ENCODE measurements around the gene NPIPA5. TPM values are rescaled to one million over a fixed set of nuclear protein-coding genes. Genes with fewer than 3 reads are reported as not detected.
"Not testable (repeated sequence)": the region's sequence is repeated elsewhere in the genome, so short reads cannot be mapped to it uniquely, and the experiment has no call there.

The NPIPA5 gene
- 2.7 TPM for total RNA-seq

DNA sequence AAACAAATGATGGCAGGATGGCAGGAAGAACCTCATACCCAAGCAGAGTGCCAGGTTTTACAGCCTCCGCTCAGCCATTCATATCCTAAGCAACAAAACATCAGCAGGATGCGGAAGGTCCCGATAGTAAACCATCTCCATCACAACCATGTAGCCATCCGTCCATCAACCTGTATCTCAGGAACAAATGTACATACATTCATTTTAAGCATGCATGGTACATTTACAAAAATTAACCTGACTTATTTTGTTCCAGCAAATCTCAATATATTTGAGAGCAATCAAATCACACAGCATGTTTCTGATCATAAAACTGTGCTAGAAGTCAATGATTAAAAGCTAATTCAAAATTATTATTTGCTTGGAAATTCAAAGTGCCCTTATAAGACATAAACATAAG, at the start of gene NPIPA5:
Gene NPIPA5 (minus strand): TSS at position 101 of the 400 bp plus-strand sequence. CDS start 0 bp downstream, at position 101.
- DNase-seq: not testable (repeated sequence)

DNA sequence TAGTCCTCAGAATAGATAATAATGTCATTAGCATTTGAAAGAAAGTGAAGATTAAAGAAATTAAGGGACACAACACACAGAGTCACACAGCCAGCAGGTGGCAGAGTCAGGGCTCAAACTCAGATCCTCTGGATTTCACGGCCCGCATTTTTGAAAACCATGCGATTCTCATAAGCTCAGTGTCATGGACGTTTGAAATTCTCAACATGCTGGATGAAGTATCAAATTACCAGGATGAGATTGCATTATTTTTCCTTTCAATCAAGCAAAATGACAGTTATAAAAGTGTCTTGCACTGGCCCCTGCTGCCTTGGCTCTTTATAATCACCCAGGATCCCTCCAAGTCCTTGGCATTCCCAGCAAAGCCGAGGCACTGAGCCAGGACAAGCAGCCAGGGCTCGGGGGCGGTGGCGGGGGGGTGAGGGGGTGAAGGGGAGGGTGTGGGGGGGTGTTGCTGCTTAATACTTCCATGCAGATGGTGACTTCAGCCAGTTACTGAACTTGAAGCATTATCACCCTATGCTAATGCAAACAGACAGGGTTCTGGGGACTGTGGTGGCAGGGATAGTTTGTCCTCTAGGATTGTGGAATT, 49.6 kb upstream of the NPIPA5 start:
- DNase-seq: peak; percentile 31

DNA sequence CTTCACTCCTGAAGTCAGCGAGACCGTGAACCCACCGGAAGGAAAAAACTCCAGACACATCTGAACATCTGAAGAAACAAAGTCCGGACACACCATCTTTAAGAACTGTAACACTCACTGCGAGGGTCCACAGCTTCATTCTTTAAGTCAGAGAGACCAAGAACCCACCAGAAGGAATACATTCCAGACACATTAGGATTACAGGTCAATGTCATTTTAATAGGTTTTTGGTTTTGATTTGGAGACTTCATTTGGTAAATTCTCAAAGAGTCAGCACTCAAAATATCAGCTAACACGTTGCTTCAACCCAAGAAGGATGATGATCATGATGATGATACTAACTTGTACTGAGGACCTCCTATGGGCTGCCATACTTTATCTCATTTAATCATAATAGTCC, 48.7 kb upstream of the NPIPA5 start:
- no peak for DNase-seq

DNA sequence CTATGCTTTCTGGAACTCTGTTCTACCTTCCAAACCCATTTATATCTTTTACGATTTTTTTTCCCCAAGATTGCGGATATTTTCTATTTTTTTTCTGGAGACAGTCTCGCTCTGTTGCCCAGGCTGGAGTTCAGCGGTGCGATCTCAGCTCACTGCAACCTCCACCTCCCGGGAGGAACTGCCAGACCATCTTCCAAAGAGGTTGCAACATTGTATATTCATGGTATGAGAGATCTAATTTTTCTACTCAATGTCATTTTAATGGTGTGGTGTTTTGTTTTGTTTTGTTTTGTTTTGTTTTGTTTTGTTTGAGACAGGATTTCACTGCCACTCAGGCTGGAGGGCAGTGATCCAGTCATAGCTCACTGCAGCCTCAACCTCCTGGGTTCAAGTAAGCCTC, 47.8 kb upstream of the NPIPA5 start:
- DNase-seq: no peak

DNA sequence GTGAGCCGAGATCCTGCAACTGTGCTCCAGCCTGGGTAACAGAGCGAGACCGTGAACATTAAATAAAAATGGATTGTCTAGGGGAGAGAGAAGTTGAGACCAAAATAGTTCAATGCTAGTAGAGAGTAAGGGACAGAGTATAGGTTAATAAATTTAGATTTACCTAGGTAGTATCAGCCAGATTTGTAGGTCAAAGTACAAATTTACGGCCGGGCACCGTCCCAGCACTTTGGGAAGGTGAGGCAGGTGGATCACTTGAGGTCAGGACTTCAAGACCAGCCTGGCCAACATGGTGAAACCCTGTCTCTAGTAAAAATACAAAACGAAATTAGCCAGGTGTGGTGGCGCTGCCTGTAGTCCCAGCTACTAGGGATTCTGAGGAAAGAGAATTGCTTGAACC, 44.1 kb upstream of the NPIPA5 start:
- no peak for DNase-seq

DNA sequence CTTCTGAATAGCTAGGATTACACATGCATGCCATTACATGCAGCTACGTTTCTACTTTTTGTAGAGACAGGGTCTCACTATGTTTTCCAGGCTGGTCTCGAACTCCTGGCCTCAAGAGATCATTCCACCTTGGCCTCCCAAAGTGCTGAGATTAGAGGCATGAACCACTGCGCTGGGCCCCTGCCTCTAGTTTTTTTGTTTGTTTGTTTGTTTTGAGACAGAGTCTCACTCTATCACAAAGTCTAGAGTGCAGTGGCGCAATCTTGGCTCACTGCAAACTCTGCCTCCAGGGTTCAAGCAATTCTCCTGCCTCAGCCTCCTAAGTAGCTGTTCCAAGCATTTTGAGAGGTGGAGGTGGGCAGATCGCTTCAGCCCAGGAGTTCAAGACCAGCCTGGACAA, 43.6 kb upstream of the NPIPA5 start:
- not testable (repeated sequence) for DNase-seq

DNA sequence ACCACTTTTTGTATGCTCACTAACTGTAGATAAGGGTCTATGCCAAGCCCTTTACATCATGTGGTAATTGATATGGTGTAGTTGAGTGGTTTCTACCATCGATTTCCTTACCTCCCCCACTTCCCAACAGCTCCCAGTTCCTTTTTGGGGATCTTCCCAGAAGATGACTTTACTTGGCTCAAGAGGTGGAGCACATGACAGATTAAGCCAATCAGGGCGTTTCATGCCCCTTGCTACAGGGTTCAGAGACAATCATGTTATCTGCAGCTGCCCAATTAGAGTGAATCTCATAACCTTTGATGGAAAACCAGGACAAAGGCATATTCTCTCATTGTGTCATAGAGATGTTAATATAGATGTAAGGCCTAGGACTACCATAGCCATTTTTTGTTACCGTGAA, 40.1 kb upstream of the NPIPA5 start:
- DNase-seq: no peak

DNA sequence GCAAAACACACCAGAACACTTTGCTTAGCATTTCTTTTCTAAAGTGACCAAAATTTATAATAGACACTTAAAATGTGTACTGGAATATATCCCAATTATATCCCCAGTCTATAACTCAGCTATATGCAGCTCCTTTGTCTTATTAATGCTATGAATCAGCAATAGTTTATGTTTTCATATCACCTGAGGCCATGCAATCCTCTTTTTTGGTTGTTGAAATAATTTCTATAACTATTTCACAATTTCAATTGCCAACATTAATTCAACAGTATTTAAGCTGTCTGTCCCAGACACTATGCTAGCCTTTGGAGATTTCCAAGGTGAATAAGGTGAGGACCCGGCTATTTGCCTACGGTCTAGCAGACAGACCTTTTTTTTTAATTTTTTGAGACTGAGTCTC, 39.1 kb upstream of the NPIPA5 start:
- no peak for DNase-seq

DNA sequence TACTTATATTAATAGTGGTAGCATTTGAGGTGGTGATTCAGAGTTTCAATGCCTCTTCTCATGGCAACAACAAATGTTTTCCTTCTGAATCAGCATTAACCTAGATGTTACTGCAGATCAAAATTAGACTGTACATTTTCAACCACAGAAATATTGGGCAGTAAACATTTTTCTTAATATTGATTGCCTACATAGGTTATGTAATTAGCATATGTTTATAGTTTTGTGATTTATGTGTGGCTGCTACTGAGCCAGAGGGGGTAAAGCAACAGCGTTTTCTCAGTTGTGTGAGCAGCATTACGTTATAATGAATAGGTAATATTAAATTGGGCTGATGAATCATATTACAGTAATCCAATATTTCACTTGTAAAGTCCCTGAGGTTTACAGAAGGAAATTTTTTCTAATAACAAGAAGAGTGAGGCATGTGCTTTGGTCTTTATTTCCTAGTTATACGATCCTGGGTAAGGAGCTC, 37.5 kb upstream of the NPIPA5 start:
- no peak for DNase-seq

DNA sequence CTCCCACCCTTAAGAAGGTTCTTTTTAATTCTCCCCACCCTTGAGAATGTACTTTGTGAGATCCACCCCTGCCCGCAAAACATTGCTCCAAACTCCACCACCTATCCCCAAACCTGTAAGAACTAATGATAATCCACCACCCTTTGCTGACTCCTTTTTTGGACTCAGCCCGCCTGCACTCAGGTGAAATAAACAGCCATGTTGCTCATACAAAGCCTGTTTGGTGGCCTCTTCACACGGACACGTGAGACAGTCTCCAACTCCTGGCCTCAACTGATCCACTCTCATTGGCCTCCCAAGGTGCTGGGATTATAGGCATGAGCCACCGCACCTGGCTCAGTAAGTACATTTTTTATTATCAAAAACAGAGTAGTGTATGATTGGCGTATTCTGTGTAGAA, 31.4 kb upstream of the NPIPA5 start:
- DNase-seq: not testable (repeated sequence)

DNA sequence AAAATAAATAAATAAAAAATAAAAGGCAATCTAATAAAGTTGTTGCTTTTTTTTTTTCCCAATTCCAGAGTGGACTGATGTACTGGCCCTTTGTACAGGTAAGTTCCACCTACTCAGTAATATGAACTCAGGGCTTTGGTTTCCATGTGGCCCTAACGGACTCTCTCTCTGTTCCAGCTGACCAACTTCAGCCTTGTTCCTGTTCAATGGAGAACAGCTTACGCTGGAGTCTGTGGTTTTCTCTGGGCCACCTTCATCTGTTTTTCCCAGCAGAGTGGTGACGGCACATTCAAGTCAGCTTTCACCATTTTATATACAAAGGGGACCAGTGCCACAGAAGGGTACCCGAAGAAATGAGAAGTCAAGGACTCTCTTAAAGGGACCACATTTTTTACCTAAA, 29.7 kb upstream of the NPIPA5 start:
- not testable (repeated sequence) for DNase-seq

DNA sequence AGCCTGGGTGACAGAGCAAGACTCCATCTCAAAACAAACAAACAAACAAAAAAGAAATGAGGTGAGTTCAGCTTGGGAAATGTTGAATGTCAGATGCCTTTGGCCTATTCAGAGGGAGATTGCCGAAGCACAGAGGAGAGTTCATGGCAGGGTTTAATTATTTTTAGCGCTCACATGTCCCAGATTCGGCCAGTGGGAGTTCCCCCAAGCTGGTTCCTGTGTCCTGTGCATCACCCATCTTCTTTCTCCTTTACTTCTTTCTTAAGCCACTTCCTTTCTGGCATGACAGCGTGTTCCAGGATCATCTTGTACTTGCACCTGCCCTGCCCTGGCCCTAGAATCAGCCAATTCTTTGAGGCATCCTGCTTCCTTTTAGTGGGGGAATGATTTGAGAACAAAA, 26.7 kb upstream of the NPIPA5 start:
- DNase-seq: no peak

DNA sequence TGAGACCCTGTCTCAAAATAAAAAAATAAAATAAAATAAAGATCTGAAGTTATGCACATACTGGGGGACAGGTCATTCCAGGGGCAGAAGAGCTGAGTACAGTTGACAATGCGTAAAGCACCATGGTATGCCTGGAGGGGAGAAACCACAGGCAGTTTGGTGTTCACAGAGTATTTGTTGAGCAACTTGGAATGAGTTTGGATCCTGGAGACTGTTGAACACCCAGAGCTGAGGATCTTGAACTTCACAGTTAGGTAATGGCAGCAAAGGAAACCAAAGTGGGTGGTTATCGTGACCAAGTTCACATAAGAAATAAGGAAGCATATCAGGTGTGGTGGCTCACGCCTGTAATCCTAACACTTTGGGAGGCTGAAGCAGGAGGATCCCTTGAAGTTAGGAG, 26.0 kb upstream of the NPIPA5 start:
- not testable (repeated sequence) for DNase-seq

DNA sequence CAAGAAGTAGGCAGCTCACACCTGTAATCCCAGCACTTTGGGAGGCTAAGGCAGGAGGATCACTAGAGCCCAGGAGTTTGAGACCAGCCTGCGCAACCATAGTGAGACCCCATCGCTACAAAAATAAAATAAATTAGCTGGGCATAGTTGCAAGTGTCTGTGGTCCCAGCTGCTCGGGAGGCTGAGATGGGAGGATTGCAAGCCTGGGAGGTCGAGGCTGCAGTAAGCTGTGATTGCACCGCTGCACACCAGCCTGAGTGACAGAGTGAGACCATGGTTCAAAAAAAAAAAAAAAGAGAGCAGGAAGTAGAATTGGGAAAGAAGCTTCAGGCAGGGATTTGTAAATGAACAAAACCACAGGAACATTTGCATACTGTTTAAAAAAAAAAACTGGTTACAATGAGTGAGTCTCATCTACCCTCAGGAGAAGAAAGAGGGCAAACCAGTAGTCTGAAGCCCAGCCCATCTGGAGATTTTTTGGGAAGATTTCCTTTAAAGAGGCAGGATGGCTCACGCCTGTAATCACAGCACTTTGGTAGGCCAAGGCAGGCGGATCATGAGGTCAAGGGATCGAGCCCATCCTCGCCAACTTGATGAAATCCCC, 25.4 kb upstream of the NPIPA5 start:
- DNase-seq: no peak

DNA sequence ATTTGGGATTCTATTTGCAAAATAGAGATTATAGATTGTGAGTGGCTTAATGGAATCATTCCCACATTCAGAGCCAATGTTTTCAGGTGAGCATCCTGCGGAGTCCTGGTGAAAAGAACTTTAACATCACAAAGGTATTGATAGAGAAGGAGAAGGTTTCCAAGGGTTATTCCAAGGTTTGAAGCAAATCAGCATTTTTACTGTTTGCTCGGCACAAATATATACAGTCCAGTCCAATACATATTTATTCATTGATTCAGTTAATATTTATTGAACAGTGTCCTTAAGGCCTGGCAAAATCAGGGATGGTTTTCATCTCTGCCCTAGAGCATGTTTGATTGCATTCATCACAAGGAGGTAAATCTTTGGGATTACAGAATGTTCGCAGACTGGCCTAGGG, 23.9 kb upstream of the NPIPA5 start:
- no peak for DNase-seq

DNA sequence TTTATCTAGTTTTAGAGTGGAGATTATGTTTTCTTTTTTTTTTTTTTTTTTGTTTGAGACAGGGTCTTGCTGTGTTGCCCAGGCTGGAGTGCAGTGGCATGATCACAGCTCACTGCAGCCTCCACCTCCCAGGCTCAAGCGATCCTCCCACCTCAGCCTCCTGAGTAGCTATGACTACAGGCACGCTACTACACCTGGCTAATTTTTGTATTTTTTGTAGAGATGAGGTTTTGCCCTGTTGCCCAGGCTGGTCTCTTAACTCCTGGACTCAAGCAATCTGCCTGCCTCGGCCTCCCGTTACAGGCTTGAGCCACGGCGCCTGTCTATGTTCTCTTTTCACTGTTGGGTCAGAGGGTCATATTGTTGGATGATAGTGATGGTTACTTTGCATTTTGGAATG, 22.2 kb upstream of the NPIPA5 start:
- not testable (repeated sequence) for DNase-seq

DNA sequence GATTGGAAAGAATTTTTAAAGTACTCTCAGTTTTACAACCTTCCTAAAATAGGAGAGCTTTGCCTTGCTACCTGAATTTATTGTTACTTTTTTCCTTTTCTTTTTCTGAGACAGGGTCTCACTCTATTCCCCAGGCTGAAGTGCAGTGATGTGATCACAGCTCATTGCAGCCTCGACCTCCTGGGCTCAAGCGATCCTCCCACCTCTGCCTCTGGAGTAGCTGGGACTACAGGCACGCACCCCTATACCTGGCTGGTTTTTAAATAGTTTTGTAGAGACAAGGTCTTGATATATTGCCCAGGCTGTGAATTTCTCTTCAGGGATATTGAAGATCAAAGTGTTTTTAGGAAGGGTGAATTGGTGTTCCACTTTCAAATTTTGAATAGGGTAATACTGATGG, 21.2 kb upstream of the NPIPA5 start:
- DNase-seq: no peak

DNA sequence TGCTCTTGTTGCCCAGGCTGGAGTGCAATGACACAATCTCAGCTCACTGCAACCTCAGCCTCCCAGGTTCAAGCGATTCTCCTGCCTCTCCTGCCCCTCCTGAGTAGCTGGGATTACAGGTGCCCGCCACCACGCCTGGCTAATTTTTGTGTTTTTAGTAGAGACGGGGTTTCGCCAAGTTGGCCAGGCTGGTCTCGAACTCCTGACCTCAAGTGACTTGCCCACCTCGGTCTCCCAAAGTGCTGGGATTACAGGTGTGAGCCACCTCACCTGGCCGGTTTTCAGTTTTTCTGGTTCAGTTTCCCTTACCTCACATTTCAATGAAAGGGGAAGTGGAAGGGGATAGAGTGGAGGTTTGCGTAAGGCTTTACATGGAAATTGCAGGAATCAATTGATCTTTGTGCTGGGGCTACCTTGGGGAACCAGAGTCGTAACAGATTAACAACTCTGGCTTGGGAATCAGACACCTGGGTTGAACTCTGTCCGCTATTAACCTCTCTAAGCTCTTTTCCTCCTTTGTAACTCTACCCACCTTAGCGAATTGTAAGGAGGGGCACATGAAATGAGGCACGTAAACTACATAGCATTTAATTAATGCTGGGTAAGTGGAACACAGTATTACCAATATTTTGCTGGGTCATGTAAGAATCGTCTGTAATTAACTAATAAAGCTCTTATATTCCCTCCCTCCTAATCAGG, 20.7 kb upstream of the NPIPA5 start:
- no peak for DNase-seq

DNA sequence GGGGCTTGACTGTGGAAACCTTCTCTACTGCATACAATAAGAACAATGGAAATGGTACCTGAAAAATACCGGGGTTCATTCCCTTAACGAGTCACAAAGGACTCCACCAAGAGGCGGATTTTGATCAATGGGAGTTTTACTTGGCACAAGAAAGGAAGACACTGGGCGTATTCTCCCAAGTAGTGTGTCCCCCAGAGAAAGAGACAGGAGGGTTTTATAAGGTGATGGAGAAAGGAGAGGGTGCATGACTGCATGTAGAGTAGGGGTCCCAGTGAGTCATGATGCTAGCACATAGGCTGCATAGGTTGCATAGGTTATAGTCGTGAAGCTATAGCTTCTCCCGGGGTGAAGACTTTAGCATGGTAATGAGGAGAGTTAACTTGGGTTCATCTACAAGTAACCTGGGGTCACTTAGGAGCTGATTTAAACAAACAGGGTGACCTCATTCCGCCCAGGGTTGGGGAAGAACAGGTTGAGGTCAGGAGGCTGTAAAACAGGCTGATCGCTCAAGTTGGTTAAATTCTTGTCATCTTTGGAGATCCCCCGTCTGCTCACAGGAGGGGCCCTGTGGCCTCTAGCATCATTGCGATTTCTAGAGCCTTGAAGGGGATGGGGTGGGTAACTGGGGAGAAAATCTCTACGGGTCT, 19.0 kb upstream of the NPIPA5 start:
- DNase-seq: no peak

DNA sequence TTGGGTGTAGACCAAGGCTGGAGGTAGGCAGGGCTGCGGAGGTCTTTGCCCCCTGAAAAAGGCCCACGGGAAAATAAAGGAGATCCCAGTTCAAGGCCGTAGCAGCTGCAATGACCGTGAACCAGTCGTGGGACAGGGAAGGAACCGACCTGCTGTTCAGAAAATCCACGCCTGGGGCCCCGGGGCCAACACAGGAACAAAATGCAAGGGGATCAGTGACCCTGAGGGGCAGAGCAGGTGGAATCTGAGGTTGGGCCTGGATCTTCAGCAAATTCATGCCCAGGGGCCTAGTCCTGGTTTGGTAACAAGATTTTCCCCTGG, 18.4 kb upstream of the NPIPA5 start:
- not testable (repeated sequence) for DNase-seq

DNA sequence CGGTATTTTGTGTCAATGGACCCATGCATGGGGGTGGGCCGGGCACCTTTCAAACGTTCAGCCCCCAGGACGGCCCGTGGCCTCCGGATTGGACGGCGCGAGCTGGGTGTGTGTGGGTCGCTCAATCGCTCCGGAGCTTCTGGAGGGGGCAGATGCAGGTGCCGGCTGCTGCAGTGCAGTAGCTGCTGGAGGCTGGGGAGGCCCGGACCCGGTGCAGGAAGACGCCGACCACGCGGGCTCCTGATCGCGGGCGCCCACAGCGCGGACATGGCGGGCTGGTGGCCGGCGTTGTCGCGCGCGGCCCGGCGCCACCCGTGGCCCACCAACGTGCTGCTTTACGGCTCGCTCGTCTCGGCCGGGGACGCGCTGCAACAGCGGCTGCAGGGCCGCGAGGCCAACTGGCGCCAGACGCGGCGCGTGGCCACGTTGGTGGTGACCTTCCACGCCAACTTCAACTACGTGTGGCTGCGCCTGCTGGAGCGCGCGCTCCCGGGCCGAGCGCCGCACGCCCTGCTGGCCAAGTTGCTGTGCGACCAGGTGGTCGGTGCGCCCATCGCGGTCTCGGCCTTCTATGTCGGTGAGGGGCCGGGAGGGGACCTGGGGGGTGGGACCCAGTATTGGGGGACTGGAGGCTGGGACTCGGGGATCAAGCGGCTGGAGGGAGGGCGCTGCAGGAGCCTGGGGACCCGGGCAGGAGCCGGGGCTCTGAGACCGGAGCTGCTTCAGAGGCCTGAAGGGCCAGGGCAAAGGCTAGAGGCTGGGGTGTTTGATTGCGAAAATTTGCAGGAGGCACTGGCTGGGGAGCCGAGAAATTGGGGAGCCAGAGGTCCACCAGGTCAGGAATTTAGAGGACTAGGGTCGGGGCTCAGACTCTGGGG, 17.8 kb upstream of the NPIPA5 start, which contains the start of gene MPV17L:
Gene MPV17L (plus strand): TSS at position 124 of the 878 bp plus-strand sequence. CDS start 144 bp downstream, at position 268.
- peak; percentile 52 for DNase-seq

DNA sequence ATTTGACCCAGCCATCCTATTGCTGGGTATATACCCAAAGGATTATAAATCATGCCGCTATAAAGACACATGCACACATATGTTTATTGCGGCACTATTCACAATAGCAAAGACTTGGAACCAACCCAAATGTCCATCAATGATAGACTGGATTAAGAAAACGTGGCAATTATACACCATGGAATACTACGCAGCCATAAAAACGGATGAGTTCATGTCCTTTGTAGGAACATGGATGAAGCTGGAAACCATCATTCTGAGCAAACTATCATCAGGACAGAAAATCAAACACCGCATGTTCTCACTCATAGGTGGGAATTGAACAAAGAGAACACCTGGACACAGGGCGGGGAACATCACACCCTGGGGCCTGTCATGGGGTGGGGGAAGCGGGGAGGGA, 14.9 kb upstream of the NPIPA5 start:
- DNase-seq: not testable (repeated sequence)

All from occipital lobe (tissue), 2 donors.